GM12873 (cell line): ENCODE data around the gene ADGRL3.

Experiments
- TF ChIP-seq, protein P1 (sequence below): IDR thresholded peaks from 2 replicates; pipeline ENCODE4 v1.5.1; 2012; ENCODE audit warnings: low read depth, mild to moderate bottlenecking, moderate library complexity, low read length, control low read depth; ENCODE audit not compliant: insufficient read depth; ENCODE audit errors: missing control alignments

Gene ADGRL3

DNA sequence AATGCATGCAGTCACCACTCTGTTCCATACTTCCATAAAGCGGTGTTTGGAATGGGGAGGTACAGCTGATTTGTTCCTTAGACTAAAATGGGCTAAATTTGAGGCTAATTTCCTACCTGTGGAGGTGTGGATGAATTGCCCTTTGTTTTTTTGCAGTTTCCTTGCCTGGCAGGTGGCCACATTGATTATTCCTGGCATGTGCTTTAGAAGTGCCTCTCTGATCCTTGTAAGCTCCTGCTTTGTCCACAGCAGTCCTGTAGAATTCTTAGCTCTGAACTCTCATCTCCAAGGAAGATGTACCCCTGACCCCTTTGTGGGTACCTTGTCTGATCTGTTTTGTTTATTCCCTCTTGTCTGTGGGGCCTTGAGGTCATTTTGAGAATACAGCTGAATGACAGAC, 136.8 kb downstream of the ADGRL3 start:
- TF ChIP-seq, protein P1, sequence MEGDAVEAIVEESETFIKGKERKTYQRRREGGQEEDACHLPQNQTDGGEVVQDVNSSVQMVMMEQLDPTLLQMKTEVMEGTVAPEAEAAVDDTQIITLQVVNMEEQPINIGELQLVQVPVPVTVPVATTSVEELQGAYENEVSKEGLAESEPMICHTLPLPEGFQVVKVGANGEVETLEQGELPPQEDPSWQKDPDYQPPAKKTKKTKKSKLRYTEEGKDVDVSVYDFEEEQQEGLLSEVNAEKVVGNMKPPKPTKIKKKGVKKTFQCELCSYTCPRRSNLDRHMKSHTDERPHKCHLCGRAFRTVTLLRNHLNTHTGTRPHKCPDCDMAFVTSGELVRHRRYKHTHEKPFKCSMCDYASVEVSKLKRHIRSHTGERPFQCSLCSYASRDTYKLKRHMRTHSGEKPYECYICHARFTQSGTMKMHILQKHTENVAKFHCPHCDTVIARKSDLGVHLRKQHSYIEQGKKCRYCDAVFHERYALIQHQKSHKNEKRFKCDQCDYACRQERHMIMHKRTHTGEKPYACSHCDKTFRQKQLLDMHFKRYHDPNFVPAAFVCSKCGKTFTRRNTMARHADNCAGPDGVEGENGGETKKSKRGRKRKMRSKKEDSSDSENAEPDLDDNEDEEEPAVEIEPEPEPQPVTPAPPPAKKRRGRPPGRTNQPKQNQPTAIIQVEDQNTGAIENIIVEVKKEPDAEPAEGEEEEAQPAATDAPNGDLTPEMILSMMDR = no peak

DNA sequence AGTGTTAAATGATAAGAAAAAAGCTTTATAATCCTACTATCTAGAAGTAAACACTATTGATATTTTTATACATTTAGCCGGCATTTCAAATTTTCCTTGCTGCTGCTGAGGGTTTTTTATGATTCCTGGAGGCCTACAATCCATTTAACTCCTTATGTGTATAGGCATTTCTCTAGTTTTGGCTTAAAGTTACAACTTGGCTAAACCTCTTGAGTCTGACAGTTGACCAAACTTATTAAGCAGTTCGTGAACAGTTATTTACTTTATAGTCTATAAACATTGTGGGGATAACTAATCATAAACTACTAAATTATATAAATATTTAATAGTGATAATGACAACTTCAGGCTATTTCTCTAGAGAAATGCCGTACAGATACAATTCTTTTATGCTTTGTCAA, 141.9 kb downstream of the ADGRL3 start:
- TF ChIP-seq, protein P1 = no peak

DNA sequence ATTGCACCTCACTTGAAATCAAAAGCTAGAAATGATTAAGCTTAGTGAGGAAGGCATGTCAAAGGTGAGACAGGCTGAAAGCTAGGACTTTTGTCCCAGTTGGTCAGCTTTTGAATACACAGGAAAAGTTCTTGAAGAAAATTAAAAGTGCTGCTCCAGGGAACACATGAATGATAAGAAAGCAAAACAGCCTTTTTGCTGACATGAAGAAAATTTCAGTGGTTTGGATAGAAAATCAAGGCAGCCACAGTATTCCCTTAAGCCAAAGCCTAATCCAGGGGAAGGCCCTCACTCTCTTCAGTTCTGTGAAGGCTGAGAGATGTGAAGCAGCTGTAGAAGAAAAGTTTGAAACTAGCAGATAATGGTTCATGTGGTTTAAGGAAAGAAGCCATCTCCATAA, 150.8 kb downstream of the ADGRL3 start:
- TF ChIP-seq, protein P1 = no peak

DNA sequence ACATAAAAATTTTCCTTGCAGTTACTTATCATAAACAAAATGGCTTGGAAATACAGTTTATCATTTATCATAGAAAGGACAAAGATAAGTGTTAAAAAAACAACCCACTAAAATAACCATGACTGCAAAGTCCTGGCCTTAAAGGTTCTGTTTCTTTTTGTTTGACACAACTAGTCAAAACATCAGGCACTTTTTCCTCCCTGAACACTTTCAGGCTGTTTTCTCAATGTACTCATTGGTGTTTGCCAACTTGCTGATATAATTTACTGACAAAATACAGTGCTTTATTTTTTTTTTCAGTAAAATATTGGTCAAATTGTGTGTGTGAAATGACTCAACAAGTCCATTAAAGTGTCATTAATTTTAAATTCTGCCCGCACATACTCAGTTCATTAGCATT, 156.6 kb downstream of the ADGRL3 start:
- TF ChIP-seq, protein P1 = no peak

DNA sequence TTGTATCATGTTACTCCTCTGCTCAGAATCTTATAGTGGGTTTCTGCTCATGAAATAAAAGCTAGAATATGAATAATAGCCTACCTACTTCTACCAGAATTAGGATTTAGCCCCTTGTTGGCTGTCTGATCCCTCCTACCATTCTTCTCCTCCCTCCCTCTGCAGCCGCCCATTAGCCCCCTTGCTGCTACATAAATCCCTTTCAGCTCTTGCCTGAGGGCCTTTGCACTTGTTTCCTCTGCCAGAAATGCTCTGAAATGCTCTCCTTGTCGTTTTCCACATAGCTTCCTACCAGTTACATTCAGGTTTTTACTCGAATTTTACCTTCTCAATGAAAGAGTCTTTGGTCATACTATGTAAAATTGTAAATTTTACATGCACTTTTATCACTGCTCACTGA, 159.2 kb downstream of the ADGRL3 start:
- TF ChIP-seq, protein P1 = no peak

DNA sequence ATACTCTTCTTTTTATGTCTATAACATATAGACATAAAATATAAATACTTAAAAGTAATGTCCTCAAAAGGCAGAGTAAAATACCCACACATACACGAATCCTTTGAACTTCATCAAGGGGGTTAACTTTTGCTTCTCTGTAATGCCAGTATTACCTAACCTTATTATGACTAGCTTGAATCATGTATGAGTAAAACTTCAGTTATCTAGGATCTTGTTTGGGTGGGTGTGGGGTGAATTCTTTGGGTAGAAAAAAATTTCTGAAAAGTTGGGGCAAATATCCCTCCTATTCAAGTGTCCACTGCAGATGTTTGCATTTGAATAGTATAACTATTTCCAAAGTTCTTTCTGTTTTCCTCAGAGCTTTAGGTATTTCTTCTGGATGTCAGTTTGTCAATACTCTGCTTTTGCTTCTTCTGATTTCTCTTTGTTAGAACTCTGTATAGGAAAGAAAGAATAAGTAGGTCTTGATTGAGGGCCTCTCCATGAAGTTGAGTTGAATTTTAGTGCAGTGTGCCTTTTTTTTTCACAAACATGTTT, 173.8 kb downstream of the ADGRL3 start:
- TF ChIP-seq, protein P1 = no peak

DNA sequence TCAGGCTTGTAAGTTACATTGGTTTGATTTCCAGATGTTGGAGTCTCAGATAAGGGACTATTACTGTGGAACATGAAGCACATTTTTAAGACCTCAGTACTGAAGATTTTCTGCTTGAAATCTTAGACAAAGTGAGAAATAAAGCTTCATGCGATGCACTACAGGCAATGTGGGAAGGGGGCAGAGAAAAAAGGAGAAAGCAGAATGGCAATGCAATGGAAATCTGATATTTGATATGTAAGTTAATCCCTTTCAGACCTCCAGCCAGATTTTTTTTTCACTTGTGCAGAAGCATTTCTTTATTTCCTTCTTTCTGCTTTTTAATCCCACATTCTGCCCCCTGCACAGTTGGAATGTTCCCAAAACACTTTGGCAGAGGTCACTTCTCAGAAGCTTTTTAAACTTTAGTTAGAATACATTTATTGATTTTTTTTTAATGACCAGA, 174.3 kb downstream of the ADGRL3 start:
- TF ChIP-seq, protein P1 = no peak
